GM18861 (cell line): Measurements from ENCODE around the gene C6orf58.
"Not testable (repeated sequence)": the region's sequence is repeated elsewhere in the genome, so short reads cannot be mapped to it uniquely, and the experiment has no call there.

Experiments
- ATAC-seq: cut with Tn5 transposase; IDR thresholded peaks from one replicate; pipeline ENCODE4 v1.9.1; 2021; ENCODE audit not compliant: unreplicated experiment

Gene C6orf58

GRCh38 chr6:127590344-127590743, 13.4 kb downstream of the C6orf58 start:
- ATAC-seq: no peak

GRCh38 chr6:127592964-127593363, 16.0 kb downstream of the C6orf58 start:
- ATAC-seq: no peak

GRCh38 chr6:127593456-127593855, 16.5 kb downstream of the C6orf58 start:
- ATAC-seq: not testable (repeated sequence)

- no peak for ATAC-seq
Measured at GRCh38 chr6:127606131-127606562, 29.2 kb downstream of the C6orf58 start.

GRCh38 chr6:127608554-127609270, 31.7 kb downstream of the C6orf58 start:
- ATAC-seq: no peak

GRCh38 chr6:127618729-127619128, 41.8 kb downstream of the C6orf58 start:
- no peak for ATAC-seq

GRCh38 chr6:127630800-127631199, 53.8 kb downstream of the C6orf58 start:
- ATAC-seq: no peak

- no peak for ATAC-seq
Measured at GRCh38 chr6:127634178-127634577, 57.2 kb downstream of the C6orf58 start.

GRCh38 chr6:127635091-127635490, 58.1 kb downstream of the C6orf58 start:
- no peak for ATAC-seq

GRCh38 chr6:127637830-127638409, 60.9 kb downstream of the C6orf58 start:
- no peak for ATAC-seq
